DND-41 (cell line): ENCODE results near the gene GYS1.

Source experiments
- ATAC-seq: fragments of 200-7000 bp; cut with Tn5 transposase; 3 replicates; pipeline ENCODE4 v1.9.1; 2021; ENCODE audit warnings: low read depth; ENCODE audit not compliant: insufficient read depth
- DNase-seq: peaks from one replicate; pipeline ENCODE4 v3.0.0-alpha.2; 2020
- H2AFZ ChIP-seq: 2 replicates; pipeline ENCODE4 v1.6.0; 2012; ENCODE audit warnings: low read depth, low read length
- H3K27ac ChIP-seq: 2 replicates; pipeline ENCODE4 v1.5.1; 2012; ENCODE audit warnings: low read length, inconsistent platforms
- H3K27me3 ChIP-seq: fragments of 200-600 bp; sonication (generic); 2 replicates; pipeline ENCODE4 v1.6.0; 2012; ENCODE audit warnings: low read length, mild to moderate bottlenecking, inconsistent platforms; ENCODE audit not compliant: insufficient read depth, poor library complexity
- H3K36me3 ChIP-seq: 2 replicates; pipeline ENCODE4 v1.5.1; 2012; ENCODE audit warnings: low read length, inconsistent platforms; ENCODE audit not compliant: insufficient read depth
- H3K4me1 ChIP-seq: 2 replicates; pipeline ENCODE4 v1.5.1; 2012; ENCODE audit warnings: mild to moderate bottlenecking, low read length; ENCODE audit not compliant: insufficient read depth
- H3K4me2 ChIP-seq: 2 replicates; pipeline ENCODE4 v1.6.0; 2012; ENCODE audit warnings: mild to moderate bottlenecking, moderate library complexity, low read length, inconsistent platforms; ENCODE audit not compliant: insufficient read depth
- H3K4me3 ChIP-seq, 2 experiments: fragments of 200-600 bp in 1 of 2; shearing (Covaris generic) in 1 of 2; 2 replicates each; pipeline ENCODE4 v1.5.1; 2012 to 2016; ENCODE audit warnings: inconsistent platforms in 2 of 2, low read length in 2 of 2, mild to moderate bottlenecking in 2 of 2, low read depth in 1 of 2, moderate library complexity in 1 of 2
- H3K79me2 ChIP-seq: 2 replicates; pipeline ENCODE4 v1.6.0; 2012; ENCODE audit warnings: low read length, inconsistent platforms; ENCODE audit not compliant: insufficient read depth
- H3K9ac ChIP-seq: 2 replicates; pipeline ENCODE4 v1.6.0; 2012; ENCODE audit warnings: low read depth, mild to moderate bottlenecking, inconsistent platforms, low read length, moderate library complexity
- H3K9me3 ChIP-seq: 2 replicates; pipeline ENCODE4 v1.5.1; 2012; ENCODE audit warnings: low read length, moderate library complexity, mild to moderate bottlenecking, inconsistent platforms; ENCODE audit not compliant: insufficient read depth, severe bottlenecking
- H4K20me1 ChIP-seq: 2 replicates; pipeline ENCODE4 v1.6.0; 2012; ENCODE audit warnings: low read length; ENCODE audit not compliant: insufficient read depth
- CTCF ChIP-seq: IDR thresholded peaks from 2 replicates; pipeline ENCODE4 v1.5.1; 2012; ENCODE audit warnings: borderline replicate concordance, low read length, moderate library complexity, mild to moderate bottlenecking; ENCODE audit not compliant: poor library complexity, severe bottlenecking; ENCODE audit errors: extremely low read depth
- EZH2 ChIP-seq: IDR thresholded peaks from 3 replicates; pipeline ENCODE4 v1.6.1; 2012; ENCODE audit warnings: borderline replicate concordance, low read depth, mild to moderate bottlenecking, moderate library complexity, low read length, inconsistent platforms; ENCODE audit not compliant: severe bottlenecking

The GYS1 gene

GRCh38 chr19:48968179-48968661 is 24.9 kb downstream of the GYS1 start:
- H3K4me2 ChIP-seq = no peak overlapping the region
- no peak for ATAC-seq

GRCh38 chr19:48967346-48968178 is 25.5 kb downstream of the GYS1 start:
- H3K4me1 ChIP-seq = peaks cover 42% of the 10 kb centered on the region
- H3K4me2 ChIP-seq = 0 out of 2 replicates have a peak overlapping the region, but pooled peaks have one; percentile 99
- peaks cover 56% of the 10 kb centered on the region for H3K36me3 ChIP-seq
- H3K9ac ChIP-seq = no peak overlapping the region
- peaks cover 22% of the 10 kb centered on the region for H3K79me2 ChIP-seq
- no peaks in the 10 kb centered on the region for H3K27me3 ChIP-seq
- peaks cover 14% of the 10 kb centered on the region for H4K20me1 ChIP-seq
- no peak for ATAC-seq
- no peak overlapping the region for H3K4me3 ChIP-seq
- no peaks in the 10 kb centered on the region for H3K9me3 ChIP-seq
- no peak for DNase-seq
- H3K27ac ChIP-seq = no peak overlapping the region
- TF ChIP-seq EZH2 (no peak), CTCF (no peak)
- H2AFZ ChIP-seq = no peak overlapping the region

More at GRCh38 chr19:48968179-48968661, 24.9 kb downstream of the GYS1 start:
- H2AFZ ChIP-seq = no peak overlapping the region
- H3K9ac ChIP-seq = no peak overlapping the region
- no peaks in the 10 kb centered on the region for H3K9me3 ChIP-seq
- H3K4me1 ChIP-seq = peaks cover 41% of the 10 kb centered on the region
- H3K27ac ChIP-seq = no peak overlapping the region
- H3K36me3 ChIP-seq = peaks cover 60% of the 10 kb centered on the region
- peaks cover 22% of the 10 kb centered on the region for H3K79me2 ChIP-seq
- peaks cover 14% of the 10 kb centered on the region for H4K20me1 ChIP-seq
- H3K27me3 ChIP-seq = no peaks in the 10 kb centered on the region
- no peak for DNase-seq
- no peak overlapping the region for H3K4me3 ChIP-seq
- TF ChIP-seq CTCF (no peak), EZH2 (no peak)

GRCh38 chr19:48966541-48967345 is 26.4 kb downstream of the GYS1 start:
- Histone ChIP-seq H3K27ac (peak overlapping the region; percentile 93), H3K79me2 (peaks cover 22% of the 10 kb centered on the region), H4K20me1 (peaks cover 14% of the 10 kb centered on the region), H3K9me3 (no peaks in the 10 kb centered on the region), H3K9ac (peak overlapping the region; percentile 80), H2AFZ (no peak overlapping the region), H3K27me3 (no peaks in the 10 kb centered on the region), H3K4me1 (peaks cover 42% of the 10 kb centered on the region), H3K4me3 (peak overlapping the region; percentile 73 to 98; a peak in 3 of 4 replicates), H3K4me2 (peak overlapping the region; percentile 99), H3K36me3 (peaks cover 56% of the 10 kb centered on the region)
- TF ChIP-seq EZH2 (no peak), CTCF (no peak)
- DNase-seq (no peak), ATAC-seq (no peak)
